Neuron (in vitro differentiated cells): Measurements from ENCODE around the gene NECAB2.

Experiments used
- H2AFZ ChIP-seq: one replicate; pipeline ENCODE4 v1.6.1; 2013; ENCODE audit warnings: low read depth, mild to moderate bottlenecking, inconsistent platforms, low read length, moderate library complexity
- H3K27me3 ChIP-seq: one replicate; pipeline ENCODE4 v1.6.1; 2013; ENCODE audit warnings: low read length; ENCODE audit not compliant: insufficient read depth
- H3K36me3 ChIP-seq: one replicate; pipeline ENCODE4 v1.6.1; 2013; ENCODE audit warnings: low read length; ENCODE audit not compliant: insufficient read depth
- H3K4me1 ChIP-seq: one replicate; pipeline ENCODE4 v1.6.1; 2013; ENCODE audit warnings: low read length; ENCODE audit not compliant: insufficient read depth
- H3K4me3 ChIP-seq: 2 replicates; pipeline ENCODE4 v1.5.1; 2013; ENCODE audit warnings: mild to moderate bottlenecking, low read length, moderate library complexity
- H3K9me3 ChIP-seq: one replicate; pipeline ENCODE4 v1.6.1; 2013; ENCODE audit warnings: low read length

Gene NECAB2

GRCh38 chr16:83983491-83983890 is 15.4 kb downstream of the NECAB2 start:
- no peak overlapping the region for H2AFZ ChIP-seq
- no peaks in the 10 kb centered on the region for H3K27me3 ChIP-seq
- H3K9me3 ChIP-seq: peaks cover 21% of the 10 kb centered on the region
- H3K36me3 ChIP-seq: peaks cover 3% of the 10 kb centered on the region
- H3K4me3 ChIP-seq: no peak overlapping the region
- no peaks in the 10 kb centered on the region for H3K4me1 ChIP-seq

GRCh38 chr16:83989300-83989699 is 21.3 kb downstream of the NECAB2 start:
- peaks cover 3% of the 10 kb centered on the region for H3K9me3 ChIP-seq
- no peak overlapping the region for H2AFZ ChIP-seq
- no peaks in the 10 kb centered on the region for H3K27me3 ChIP-seq
- H3K4me1 ChIP-seq: peaks cover 50% of the 10 kb centered on the region
- peak overlapping the region; percentile 13 for H3K4me3 ChIP-seq
- H3K36me3 ChIP-seq: no peaks in the 10 kb centered on the region

GRCh38 chr16:83990492-83990891 is 22.4 kb downstream of the NECAB2 start:
- no peak overlapping the region for H3K4me3 ChIP-seq
- H3K36me3 ChIP-seq: no peaks in the 10 kb centered on the region
- H3K9me3 ChIP-seq: peaks cover 3% of the 10 kb centered on the region
- H3K27me3 ChIP-seq: no peaks in the 10 kb centered on the region
- H2AFZ ChIP-seq: no peak overlapping the region
- peaks cover 62% of the 10 kb centered on the region for H3K4me1 ChIP-seq

- Histone ChIP-seq H3K4me1 (peaks cover 76% of the 10 kb centered on the region), H3K9me3 (no peaks in the 10 kb centered on the region), H3K36me3 (no peaks in the 10 kb centered on the region), H3K4me3 (no peak overlapping the region), H2AFZ (no peak overlapping the region), H3K27me3 (no peaks in the 10 kb centered on the region)
These were observed 24.6 kb downstream of the NECAB2 start for GRCh38 chr16:83992624-83993023.

- Histone ChIP-seq H3K36me3 (no peaks in the 10 kb centered on the region), H3K4me3 (no peak overlapping the region), H2AFZ (no peak overlapping the region), H3K4me1 (peaks cover 72% of the 10 kb centered on the region), H3K9me3 (no peaks in the 10 kb centered on the region), H3K27me3 (no peaks in the 10 kb centered on the region)
These were observed 26.0 kb downstream of the NECAB2 start for GRCh38 chr16:83994087-83994486.

- H3K27me3 ChIP-seq: no peaks in the 10 kb centered on the region
- H2AFZ ChIP-seq: no peak overlapping the region
- no peaks in the 10 kb centered on the region for H3K36me3 ChIP-seq
- no peaks in the 10 kb centered on the region for H3K9me3 ChIP-seq
- H3K4me3 ChIP-seq: no peak overlapping the region
- H3K4me1 ChIP-seq: peaks cover 66% of the 10 kb centered on the region
These were observed 26.7 kb downstream of the NECAB2 start for GRCh38 chr16:83994703-83995102.

- Histone ChIP-seq H3K4me1 (peaks cover 55% of the 10 kb centered on the region), H3K4me3 (no peak overlapping the region), H3K27me3 (no peaks in the 10 kb centered on the region), H3K36me3 (no peaks in the 10 kb centered on the region), H3K9me3 (no peaks in the 10 kb centered on the region), H2AFZ (no peak overlapping the region)
These were observed 27.7 kb downstream of the NECAB2 start for GRCh38 chr16:83995754-83996153.

GRCh38 chr16:83996481-83997252 is 28.6 kb downstream of the NECAB2 start:
- no peak overlapping the region for H3K4me3 ChIP-seq
- H2AFZ ChIP-seq: no peak overlapping the region
- no peaks in the 10 kb centered on the region for H3K9me3 ChIP-seq
- H3K27me3 ChIP-seq: no peaks in the 10 kb centered on the region
- no peaks in the 10 kb centered on the region for H3K36me3 ChIP-seq
- H3K4me1 ChIP-seq: peaks cover 52% of the 10 kb centered on the region

GRCh38 chr16:83998091-83998490 is 30.0 kb downstream of the NECAB2 start:
- H3K9me3 ChIP-seq: no peaks in the 10 kb centered on the region
- no peaks in the 10 kb centered on the region for H3K27me3 ChIP-seq
- no peak overlapping the region for H3K4me3 ChIP-seq
- no peak overlapping the region for H2AFZ ChIP-seq
- peaks cover 38% of the 10 kb centered on the region for H3K4me1 ChIP-seq
- no peaks in the 10 kb centered on the region for H3K36me3 ChIP-seq

- Histone ChIP-seq H3K4me3 (no peak overlapping the region), H3K9me3 (no peaks in the 10 kb centered on the region), H2AFZ (no peak overlapping the region), H3K4me1 (peaks cover 10% of the 10 kb centered on the region), H3K36me3 (no peaks in the 10 kb centered on the region), H3K27me3 (no peaks in the 10 kb centered on the region)
These were observed 33.1 kb downstream of the NECAB2 start for GRCh38 chr16:84000989-84001642.

- Histone ChIP-seq H3K4me1 (peaks cover 3% of the 10 kb centered on the region), H3K36me3 (no peaks in the 10 kb centered on the region), H3K27me3 (no peaks in the 10 kb centered on the region), H3K9me3 (no peaks in the 10 kb centered on the region), H2AFZ (no peak overlapping the region), H3K4me3 (no peak overlapping the region)
These were observed 33.7 kb downstream of the NECAB2 start for GRCh38 chr16:84001726-84002125.

- Histone ChIP-seq H3K36me3 (no peaks in the 10 kb centered on the region), H2AFZ (no peak overlapping the region), H3K27me3 (no peaks in the 10 kb centered on the region), H3K4me1 (peaks cover 2% of the 10 kb centered on the region), H3K9me3 (no peaks in the 10 kb centered on the region), H3K4me3 (no peak overlapping the region)
These were observed 35.0 kb downstream of the NECAB2 start for GRCh38 chr16:84003038-84003437.

- H3K4me1 ChIP-seq: peaks cover 2% of the 10 kb centered on the region
These were observed 36.4 kb downstream of the NECAB2 start for GRCh38 chr16:84004442-84004841.

More at GRCh38 chr16:84004442-84004841, 36.4 kb downstream of the NECAB2 start:
- no peaks in the 10 kb centered on the region for H3K36me3 ChIP-seq
- no peak overlapping the region for H3K4me3 ChIP-seq
- H2AFZ ChIP-seq: no peak overlapping the region
- no peaks in the 10 kb centered on the region for H3K9me3 ChIP-seq
- no peaks in the 10 kb centered on the region for H3K27me3 ChIP-seq
